K562 (cell line): ENCODE measurements around the gene NBEA. TPM values are rescaled to one million over a fixed set of nuclear protein-coding genes. Genes with fewer than 3 reads are reported as not detected.

Source experiments
- CUX1 ChIP-seq: fragments of 200-800 bp; sonication (Bioruptor generic); IDR thresholded peaks from 2 replicates; pipeline ENCODE4 v1.6.1; 2016; ENCODE audit warnings: missing genetic modification characterization, missing compliant biosample characterization
- ETV1 ChIP-seq: fragments of 450-650 bp; conservative IDR thresholded peaks from 2 replicates; pipeline ENCODE4 v1.6.1; 2016; ENCODE audit warnings: missing genetic modification characterization, control low read depth, low read depth, missing compliant biosample characterization
- FOXK1 ChIP-seq: sonication (generic); formaldehyde crosslinking; IDR thresholded peaks from 2 replicates; pipeline ENCODE4 v1.8.0; 2022; ENCODE audit warnings: missing genetic modification reagents, mild to moderate bottlenecking, borderline replicate concordance
- HSF4 ChIP-seq: fragments of 250-450 bp; sonication (Bioruptor Pico); IDR thresholded peaks from 2 replicates; pipeline ENCODE4 v2.1.2; 2022; ENCODE audit warnings: mild to moderate bottlenecking, moderate library complexity, borderline replicate concordance
- SRSF3 ChIP-seq: fragments of 200-400 bp; formaldehyde crosslinking; IDR thresholded peaks from 2 replicates; pipeline ENCODE4 v1.6.1; 2016; ENCODE audit warnings: mild to moderate bottlenecking, low read length, moderate library complexity; ENCODE audit not compliant: insufficient read depth
- TBL1XR1 ChIP-seq, 2 experiments: IDR thresholded peaks; 2 replicates each; pipeline ENCODE4 v1.6.1; 2012; ENCODE audit warnings: improper control_type of control experiment in 2 of 2, low read length in 2 of 2, mild to moderate bottlenecking in 1 of 2
- TBP ChIP-seq: optimal IDR thresholded peaks from 2 replicates; pipeline ENCODE3; 2011; ENCODE audit warnings: low read depth, low read length, improper control_type of control experiment
- ZNF197 ChIP-seq: fragments of 200-800 bp; sonication (Bioruptor generic); IDR thresholded peaks from 2 replicates; pipeline ENCODE4 v1.6.1; 2016; ENCODE audit warnings: low read depth, missing genetic modification characterization, missing compliant biosample characterization
- ZNF280B ChIP-seq: fragments of 250-450 bp; sonication (Bioruptor Pico); IDR thresholded peaks from 2 replicates; pipeline ENCODE4 v1.5.1; 2021; ENCODE audit warnings: mild to moderate bottlenecking
- ZNF3 ChIP-seq: fragments of 250-450 bp; sonication (Bioruptor Pico); IDR thresholded peaks from 2 replicates; pipeline ENCODE4 v1.5.0; 2021; ENCODE audit warnings: mild to moderate bottlenecking, moderate library complexity
- polyA plus RNA-seq, 8 experiments: library from polyadenylated mRNA; depleted of rRNA in 4 of 8; stranded (reverse) in 5 of 8; unstranded in 3 of 8; fragments of >200 nt; fragmentation: Nextera tagmentation in 2 of 8; fragmentation: Illumina TruSeq in 1 of 8; extraction: Ambion mirVana in 2 of 8; extraction: Trizol in 1 of 8; gene quantifications; 2 replicates each; pipeline versions ENCODE4 v1.2.1 to v1.2.3, GENCODE V29; 2011 to 2014; ENCODE audit warnings: inconsistent platforms in 1 of 8, missing spikeins in 1 of 8
- total RNA-seq, 7 experiments: library from RNA; depleted of rRNA in 6 of 7; stranded (reverse); fragments of >200 nt in 6 of 7; fragmentation: Illumina TruSeq in 2 of 7; extraction: Trizol in 2 of 7; gene quantifications; 2 replicates each; pipeline versions ENCODE4 v1.2.1 to v1.2.3, GENCODE V29; 2011 to 2021; ENCODE audit warnings: low replicate concordance in 1 of 7
- TF ChIP-seq, protein P1 (sequence below), 2 experiments: fragments of 450-650 bp; IDR thresholded peaks; 2 replicates each; pipeline ENCODE4 v1.6.1; 2016
- TF ChIP-seq, protein P2 (sequence below): IDR thresholded peaks from 2 replicates; pipeline ENCODE4 v1.6.1; 2012; ENCODE audit warnings: low read depth, low read length, improper control_type of control experiment, borderline replicate concordance

Gene NBEA
- total and polyA plus RNA-seq, 9 of the 15 experiments (the other 6 are each of a cell fraction or from before 2014, with no cell fraction given), result 0.03 to 0.94 (median 0.05) TPM; not detected in 2

DNA sequence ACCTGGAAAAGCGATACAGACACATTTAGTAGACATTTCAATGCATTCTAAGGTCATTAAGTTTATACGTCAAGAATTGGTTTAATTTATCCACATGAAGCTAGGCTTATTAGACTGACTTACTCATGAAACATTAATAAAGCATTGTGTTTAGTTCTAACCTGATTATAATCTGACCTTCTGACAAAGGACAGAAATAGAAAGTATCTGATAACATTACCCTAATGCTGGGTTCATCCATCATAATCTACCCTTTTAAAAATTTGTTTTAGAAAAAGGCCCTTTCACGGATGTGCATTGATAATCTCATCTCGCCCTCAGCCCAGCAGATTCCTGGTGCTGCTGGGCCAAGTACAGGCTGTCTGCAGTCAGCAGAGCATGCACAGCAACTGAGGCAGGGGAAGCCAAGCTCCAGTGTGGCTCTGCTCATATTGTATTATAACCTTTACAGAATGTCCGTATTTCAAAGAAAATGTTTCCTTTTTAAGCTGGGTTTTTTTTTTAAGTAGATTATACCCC, 676.6 kb downstream of the NBEA start (continued):
- TF ChIP-seq CUX1 (CRISPR knock-in tag), result no peak
- TF ChIP-seq ZNF197 (CRISPR knock-in tag), result no peak
- TF ChIP-seq ZNF280B, result no peak
- no peak for TF ChIP-seq HSF4 (CRISPR knock-in tag)
- TF ChIP-seq TBP, result no peak
- TF ChIP-seq ETV1 (tag), result no peak
- TF ChIP-seq FOXK1 (CRISPR knock-in tag), result no peak
- TF ChIP-seq, protein P1, sequence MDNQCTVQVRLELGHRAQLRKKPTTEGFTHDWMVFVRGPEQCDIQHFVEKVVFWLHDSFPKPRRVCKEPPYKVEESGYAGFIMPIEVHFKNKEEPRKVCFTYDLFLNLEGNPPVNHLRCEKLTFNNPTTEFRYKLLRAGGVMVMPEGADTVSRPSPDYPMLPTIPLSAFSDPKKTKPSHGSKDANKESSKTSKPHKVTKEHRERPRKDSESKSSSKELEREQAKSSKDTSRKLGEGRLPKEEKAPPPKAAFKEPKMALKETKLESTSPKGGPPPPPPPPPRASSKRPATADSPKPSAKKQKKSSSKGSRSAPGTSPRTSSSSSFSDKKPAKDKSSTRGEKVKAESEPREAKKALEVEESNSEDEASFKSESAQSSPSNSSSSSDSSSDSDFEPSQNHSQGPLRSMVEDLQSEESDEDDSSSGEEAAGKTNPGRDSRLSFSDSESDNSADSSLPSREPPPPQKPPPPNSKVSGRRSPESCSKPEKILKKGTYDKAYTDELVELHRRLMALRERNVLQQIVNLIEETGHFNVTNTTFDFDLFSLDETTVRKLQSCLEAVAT (IDR thresholded peaks at IDR 0.05), result no peak
- TF ChIP-seq, protein P2, sequence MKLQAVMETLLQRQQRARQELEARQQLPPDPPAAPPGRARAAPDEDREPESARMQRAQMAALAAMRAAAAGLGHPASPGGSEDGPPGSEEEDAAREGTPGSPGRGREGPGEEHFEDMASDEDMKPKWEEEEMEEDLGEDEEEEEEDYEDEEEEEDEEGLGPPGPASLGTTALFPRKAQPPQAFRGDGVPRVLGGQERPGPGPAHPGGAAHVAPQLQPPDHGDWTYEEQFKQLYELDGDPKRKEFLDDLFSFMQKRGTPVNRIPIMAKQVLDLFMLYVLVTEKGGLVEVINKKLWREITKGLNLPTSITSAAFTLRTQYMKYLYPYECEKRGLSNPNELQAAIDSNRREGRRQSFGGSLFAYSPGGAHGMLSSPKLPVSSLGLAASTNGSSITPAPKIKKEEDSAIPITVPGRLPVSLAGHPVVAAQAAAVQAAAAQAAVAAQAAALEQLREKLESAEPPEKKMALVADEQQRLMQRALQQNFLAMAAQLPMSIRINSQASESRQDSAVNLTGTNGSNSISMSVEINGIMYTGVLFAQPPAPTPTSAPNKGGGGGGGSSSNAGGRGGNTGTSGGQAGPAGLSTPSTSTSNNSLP, result no peak
- TF ChIP-seq SRSF3, result no peak
- no peak for TF ChIP-seq TBL1XR1 (IDR thresholded peaks at IDR 0.05; ENCODE audit: low read length in 2 of 2)
- no peak for TF ChIP-seq ZNF3 (CRISPR knock-in tag)
